T-helper 22 cell (primary cell): ENCODE measurements around the gene CLUH.

Source experiments
- DNase-seq: peaks from one replicate; pipeline ENCODE4 v3.0.0-alpha.2; 2020; ENCODE audit warnings: low read depth

CLUH gene

GRCh38 chr17:2718150-2718938 lies 6.8 kb upstream of the CLUH start:
- DNase-seq, result no peak

- DNase-seq, result no peak
Observed at GRCh38 chr17:2716649-2717048, 5.1 kb upstream of the CLUH start.

- DNase-seq, result no peak
Observed at GRCh38 chr17:2713881-2714280, 2.3 kb upstream of the CLUH start.

- no peak for DNase-seq
Observed at GRCh38 chr17:2712300-2713043, 908 bp upstream of the CLUH start.

DNA sequence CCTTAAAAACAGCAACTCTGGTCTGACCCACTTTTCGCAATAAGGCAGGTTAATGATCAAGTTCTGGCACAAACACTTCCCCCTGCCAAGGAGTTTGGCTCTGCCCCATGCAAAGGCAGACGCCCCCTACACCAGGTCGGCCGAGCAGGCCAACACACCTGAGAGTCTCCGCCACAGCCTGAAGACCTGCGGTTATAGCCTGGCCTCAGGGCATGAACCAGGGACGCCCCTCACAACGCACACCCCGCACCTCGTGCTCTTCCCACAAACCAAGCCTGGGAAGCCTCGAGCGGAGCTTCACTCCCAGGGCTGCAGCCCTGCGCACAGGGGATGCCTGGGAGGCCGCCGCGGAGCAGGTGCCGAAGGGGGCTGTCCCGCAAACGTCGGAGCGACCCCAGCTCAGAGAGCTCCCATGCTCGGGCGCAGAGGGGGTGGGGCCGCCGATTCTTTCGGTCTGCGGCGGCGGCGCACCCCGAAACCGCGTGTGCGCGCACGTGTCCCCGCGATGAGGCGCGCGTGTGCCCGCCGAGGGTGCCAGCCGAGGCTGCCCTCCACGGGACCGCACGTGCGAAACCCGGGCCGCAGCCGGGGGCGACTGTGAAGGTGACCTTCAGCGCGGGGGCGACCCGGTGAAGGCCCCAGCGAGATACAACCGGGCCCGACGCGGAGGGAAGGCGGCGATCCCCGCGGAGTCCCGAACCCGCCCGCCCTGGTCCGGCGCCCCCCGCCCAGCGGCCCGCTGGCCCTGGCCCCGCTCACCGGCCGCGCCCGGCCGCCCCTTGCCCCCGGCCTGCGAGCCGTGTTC lies 559 bp downstream of the CLUH start:
- no peak for DNase-seq

- no peak for DNase-seq
Observed at GRCh38 chr17:2710071-2710802, 1.3 kb downstream of the CLUH start.

GRCh38 chr17:2709183-2709661 lies 2.3 kb downstream of the CLUH start:
- DNase-seq, result no peak

DNA sequence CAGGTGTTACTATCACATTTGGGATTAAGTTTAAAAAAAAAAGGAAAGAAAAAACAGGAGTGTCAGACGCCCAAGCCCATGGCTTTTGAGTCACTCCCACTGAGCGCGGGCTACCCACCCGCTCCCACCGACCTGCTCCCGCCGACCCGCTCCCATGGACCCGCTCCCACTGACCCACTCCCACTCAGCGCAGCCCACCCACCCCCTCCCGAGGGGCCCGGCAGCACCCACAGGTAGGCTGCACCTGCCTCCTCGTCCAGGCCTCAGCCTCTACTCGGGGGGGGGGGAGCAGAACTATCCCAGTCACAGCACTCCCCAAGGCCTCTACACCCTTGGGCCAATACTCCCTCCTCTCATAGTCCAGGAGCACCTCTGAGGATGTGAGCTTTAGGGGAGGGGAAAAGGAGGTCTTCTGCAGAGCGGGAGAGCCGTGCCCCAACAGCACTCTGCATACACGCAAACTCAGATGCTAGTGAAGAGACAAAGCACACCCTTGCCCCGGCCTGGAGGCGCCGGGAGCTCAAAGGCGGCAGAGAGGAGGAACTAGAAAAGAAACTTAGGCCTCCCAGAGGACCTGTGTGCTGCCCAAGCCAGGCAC lies 2.9 kb downstream of the CLUH start:
- DNase-seq, result no peak

GRCh38 chr17:2707721-2708584 lies 3.6 kb downstream of the CLUH start:
- no peak for DNase-seq

DNA sequence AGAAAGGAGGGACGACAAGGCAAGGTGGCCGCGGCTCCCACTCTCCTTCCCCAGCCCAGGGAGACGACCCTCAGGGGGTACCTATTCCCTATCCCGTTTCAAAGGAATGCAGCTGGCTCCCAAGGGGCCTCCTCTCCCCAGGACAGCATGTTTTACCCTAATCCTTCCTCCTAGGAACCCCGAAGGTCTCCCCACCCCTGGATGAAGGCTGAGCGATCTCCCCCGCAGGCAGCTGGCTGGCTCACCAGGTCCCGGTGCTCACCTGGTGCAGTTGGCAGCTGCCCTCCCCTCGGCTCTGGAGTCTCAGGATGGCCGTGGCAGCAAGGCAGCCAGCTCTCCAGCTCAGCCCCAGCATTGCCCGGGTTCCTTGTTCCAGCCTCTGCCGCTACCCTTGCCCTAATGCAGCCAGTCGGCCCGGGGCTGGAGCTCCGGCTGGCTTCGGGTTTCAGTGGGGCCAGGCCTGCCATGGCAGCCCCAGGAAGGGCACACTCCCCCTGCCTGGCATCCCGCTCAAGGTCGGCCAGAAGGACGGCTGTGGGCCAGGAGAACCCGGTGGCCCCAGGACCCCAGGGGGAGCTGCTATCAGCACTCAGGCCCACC lies 4.6 kb downstream of the CLUH start:
- no peak for DNase-seq

GRCh38 chr17:2705888-2706795 lies 5.4 kb downstream of the CLUH start:
- DNase-seq, result no peak

GRCh38 chr17:2705263-2705662 lies 6.3 kb downstream of the CLUH start:
- no peak for DNase-seq

GRCh38 chr17:2704890-2705248 lies 6.7 kb downstream of the CLUH start:
- DNase-seq, result no peak

DNA sequence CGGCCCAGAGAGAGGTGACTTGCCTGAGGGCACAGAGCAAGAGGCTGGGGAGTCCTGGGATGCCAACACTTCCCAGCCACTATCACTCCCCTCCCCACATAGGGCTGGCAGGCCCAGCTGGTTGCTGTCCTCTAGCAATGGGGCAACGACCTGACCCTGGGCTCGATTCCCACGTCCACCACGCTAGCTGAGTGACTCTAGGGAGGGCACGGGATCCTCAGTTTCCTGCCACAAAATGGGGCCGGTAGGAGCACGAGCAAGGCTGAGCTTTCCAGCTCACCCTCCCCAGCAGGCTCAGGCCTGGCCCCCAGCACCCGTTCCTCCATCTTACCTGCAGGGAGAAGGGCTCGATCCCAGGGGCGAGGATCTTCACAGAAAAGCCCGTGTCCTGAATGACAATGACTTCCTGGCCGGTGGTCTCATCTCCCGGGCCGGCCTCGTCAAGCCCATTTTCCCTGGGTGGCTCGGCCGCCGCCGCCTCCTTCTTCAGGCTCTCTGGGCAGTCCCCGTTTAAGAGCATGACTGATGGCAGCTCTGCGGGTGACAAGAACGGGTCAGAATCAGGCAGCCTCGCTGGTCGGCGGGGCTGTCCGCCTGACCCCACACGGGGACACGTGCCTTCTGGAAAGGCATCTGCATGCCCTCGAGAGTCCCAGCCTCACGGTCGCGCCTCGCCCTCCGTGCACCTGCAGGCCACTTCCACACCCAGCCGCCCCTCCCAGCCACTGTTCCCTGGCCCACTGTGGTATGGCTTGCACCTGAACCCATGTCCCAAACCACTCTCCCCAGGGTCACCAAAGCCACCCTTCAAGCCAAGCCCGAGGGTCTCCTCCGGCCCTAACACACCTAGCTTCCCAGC lies 7.3 kb downstream of the CLUH start:
- DNase-seq, result no peak

GRCh38 chr17:2703606-2704005 lies 8.0 kb downstream of the CLUH start:
- no peak for DNase-seq

- DNase-seq, result no peak
Observed at GRCh38 chr17:2703181-2703580, 8.4 kb downstream of the CLUH start.

DNA sequence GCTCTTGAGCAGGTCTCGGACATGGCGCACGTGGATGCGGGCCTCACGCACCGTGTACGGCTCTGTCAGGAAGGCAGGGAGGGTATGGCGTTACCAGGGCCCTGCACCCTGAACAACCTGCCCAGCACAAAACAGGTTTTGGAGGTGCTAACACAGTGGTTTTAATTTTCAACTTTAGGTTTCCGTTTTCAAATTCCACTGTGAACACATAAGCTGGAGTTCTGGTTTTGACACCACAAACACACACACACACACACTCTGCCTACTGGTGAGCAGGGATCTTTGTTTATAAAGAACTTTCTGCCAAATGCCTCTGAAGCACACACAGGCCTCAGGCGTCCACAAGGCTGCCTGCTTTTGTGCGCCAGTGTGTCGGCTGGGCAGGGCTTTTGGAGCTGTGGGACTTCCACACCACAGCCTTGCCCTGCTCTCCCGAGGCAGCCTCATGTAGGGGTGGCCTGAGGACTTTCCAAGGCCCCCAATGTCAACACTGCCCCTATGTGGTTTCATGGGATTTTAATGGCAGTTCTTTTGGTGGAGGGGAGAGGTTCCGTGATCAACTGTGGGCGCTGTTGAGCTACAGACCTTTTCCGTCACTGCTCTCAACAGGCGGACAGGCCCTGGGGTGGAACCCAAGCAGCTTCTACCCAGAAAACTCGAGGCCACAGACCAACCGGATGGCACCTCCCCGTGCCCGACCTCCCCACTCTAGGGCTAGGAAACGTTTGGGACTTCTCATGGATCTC lies 9.4 kb downstream of the CLUH start:
- no peak for DNase-seq
